ENCODE results near the gene OTOF. TPM values are rescaled to one million over a fixed set of nuclear protein-coding genes. Genes with fewer than 3 reads are reported as not detected.

OTOF gene
- under 1 TPM in 3 of 10 donors, not detected in 7; 0.05 to 0.25 (median 0.10) TPM for total RNA-seq
- under 1 TPM in 1 of 2 donors, not detected in 1; 0.03 TPM for polyA plus RNA-seq
- long read RNA-seq, donor 1, partial matches to known transcripts = 0 of 1 reads
- long read RNA-seq, donor 1, other reads (novel, unspliced or antisense) = 1 of 1 reads
- long read RNA-seq, donor 2 = 0 reads
- long read RNA-seq, donor 3, partial matches to known transcripts = 1 of 1 reads
- long read RNA-seq, donor 3, other reads (novel, unspliced or antisense) = 0 of 1 reads

GRCh38 chr2:26477911-26478253, at the start of gene OTOF:
OTOF (minus strand) TSS chr2:26478124.
- no peak for TF ChIP-seq CTCF (IDR thresholded peaks at IDR 0.05)
- intact Hi-C loops (cut with DNase I) = no loop called here
- Histone ChIP-seq H3K27ac (no peak within 1 kb of the TSS), H3K36me3 (no peaks in the 10 kb centered on the region), H3K9me3 (no peaks in the 10 kb centered on the region), H3K27me3 (no peaks in the 10 kb centered on the region), H3K4me3 (no peak within 1 kb of the TSS), H3K4me1 (peaks cover 0 to 16% (median 8%) of the 10 kb centered on the region in 9 donors)
- 3 to 16% methylated on average over 3 of the region's 3 CpGs for WGBS, 2 donors
- peak; percentile 53 to 55 for DNase-seq
- peak; percentile 65 to 93 (median 82) for ATAC-seq

- Histone ChIP-seq H3K36me3 (no peaks in the 10 kb centered on the region), H3K4me3 (no peak overlapping the region), H3K9me3 (no peaks in the 10 kb centered on the region), H3K27ac (no peak overlapping the region), H3K4me1 (no peaks in the 10 kb centered on the region), H3K27me3 (peaks cover 0 to 32% (median 12%) of the 10 kb centered on the region in 7 donors)
- no peak for TF ChIP-seq CTCF (IDR thresholded peaks at IDR 0.05)
- ATAC-seq = no peak
- DNase-seq = no peak
- intact Hi-C loops (cut with DNase I) = no loop called here
- 79 to 82% methylated on average over 2 of the region's 2 CpGs for WGBS, 2 donors
Measured at GRCh38 chr2:26526589-26526988, 48.7 kb upstream of the OTOF start.

- 95 to 100% methylated on average over 1 of the region's 1 CpG for WGBS, 2 donors
- Histone ChIP-seq H3K27ac (no peak overlapping the region), H3K36me3 (no peaks in the 10 kb centered on the region), H3K4me1 (no peaks in the 10 kb centered on the region), H3K27me3 (peaks cover 0 to 34% (median 17%) of the 10 kb centered on the region in 7 donors), H3K9me3 (no peaks in the 10 kb centered on the region), H3K4me3 (no peak overlapping the region)
- intact Hi-C loops (cut with DNase I) = no loop called here
- DNase-seq = no peak
- no peak for TF ChIP-seq CTCF (IDR thresholded peaks at IDR 0.05)
- ATAC-seq = no peak
Measured at GRCh38 chr2:26526105-26526504, 48.2 kb upstream of the OTOF start.

- ATAC-seq (no peak), DNase-seq (no peak)
- no peaks in the 10 kb centered on the region for H3K4me1 ChIP-seq
- no peak overlapping the region for H3K27ac ChIP-seq
- intact Hi-C loops (cut with DNase I) = no loop called here
- no peak for TF ChIP-seq CTCF (IDR thresholded peaks at IDR 0.05)
- no peaks in the 10 kb centered on the region for H3K9me3 ChIP-seq
- peaks cover 0 to 53% (median 40%) of the 10 kb centered on the region in 7 donors for H3K27me3 ChIP-seq
- H3K4me3 ChIP-seq = no peak overlapping the region
- H3K36me3 ChIP-seq = no peaks in the 10 kb centered on the region
Measured at GRCh38 chr2:26523750-26524149, 45.8 kb upstream of the OTOF start.
